ENCODE data around the gene WNT2B.

The WNT2B gene

GRCh38 chr1:112516141-112516540 is 7.4 kb downstream of the WNT2B start:
- H3K36me3 ChIP-seq (ENCODE audit: low read depth): no peaks in the 10 kb centered on the region
- H3K9me3 ChIP-seq (ENCODE audit: severe bottlenecking): no peaks in the 10 kb centered on the region
- no peaks in the 10 kb centered on the region for H3K27me3 ChIP-seq (ENCODE audit: insufficient read depth, poor library complexity, severe bottlenecking)
- H3K4me3 ChIP-seq (ENCODE audit: severe bottlenecking): no peak overlapping the region
- ATAC-seq (ENCODE audit: low read depth): no peak
- H3K27ac ChIP-seq (ENCODE audit: poor library complexity, severe bottlenecking): no peak overlapping the region
- DNase-seq (ENCODE audit: low spot score): no peak
- H3K4me1 ChIP-seq (ENCODE audit: insufficient read depth, poor library complexity, severe bottlenecking): peaks cover 7% of the 10 kb centered on the region
- TF ChIP-seq CTCF (IDR thresholded peaks at IDR 0.05; ENCODE audit: poor library complexity, severe bottlenecking): no peak

- H3K27ac ChIP-seq (ENCODE audit: poor library complexity, severe bottlenecking): no peak overlapping the region
- no peak overlapping the region for H3K4me3 ChIP-seq (ENCODE audit: severe bottlenecking)
- no peaks in the 10 kb centered on the region for H3K27me3 ChIP-seq (ENCODE audit: insufficient read depth, poor library complexity, severe bottlenecking)
- ATAC-seq (ENCODE audit: low read depth) (peak; percentile 89), DNase-seq (ENCODE audit: low spot score) (no peak)
- no peaks in the 10 kb centered on the region for H3K36me3 ChIP-seq (ENCODE audit: low read depth)
- no peak for TF ChIP-seq CTCF (IDR thresholded peaks at IDR 0.05; ENCODE audit: poor library complexity, severe bottlenecking)
- H3K4me1 ChIP-seq (ENCODE audit: insufficient read depth, poor library complexity, severe bottlenecking): peaks cover 9% of the 10 kb centered on the region
- H3K9me3 ChIP-seq (ENCODE audit: severe bottlenecking): no peaks in the 10 kb centered on the region
These were observed 8.5 kb downstream of the WNT2B start for GRCh38 chr1:112517231-112517630.

- H3K9me3 ChIP-seq (ENCODE audit: severe bottlenecking): no peaks in the 10 kb centered on the region
- DNase-seq (ENCODE audit: low spot score): no peak
- ATAC-seq (ENCODE audit: low read depth): no peak
- no peak for TF ChIP-seq CTCF (IDR thresholded peaks at IDR 0.05; ENCODE audit: poor library complexity, severe bottlenecking)
- peaks cover 13% of the 10 kb centered on the region for H3K4me1 ChIP-seq (ENCODE audit: insufficient read depth, poor library complexity, severe bottlenecking)
- no peaks in the 10 kb centered on the region for H3K27me3 ChIP-seq (ENCODE audit: insufficient read depth, poor library complexity, severe bottlenecking)
- H3K4me3 ChIP-seq (ENCODE audit: severe bottlenecking): no peak overlapping the region
- no peaks in the 10 kb centered on the region for H3K36me3 ChIP-seq (ENCODE audit: low read depth)
- no peak overlapping the region for H3K27ac ChIP-seq (ENCODE audit: poor library complexity, severe bottlenecking)
These were observed 8.9 kb downstream of the WNT2B start for GRCh38 chr1:112517646-112518045.

GRCh38 chr1:112518186-112518585 is 9.4 kb downstream of the WNT2B start:
- ATAC-seq (ENCODE audit: low read depth): no peak
- Histone ChIP-seq H3K9me3 (ENCODE audit: severe bottlenecking) (no peaks in the 10 kb centered on the region), H3K4me3 (ENCODE audit: severe bottlenecking) (no peak overlapping the region), H3K27me3 (ENCODE audit: insufficient read depth, poor library complexity, severe bottlenecking) (no peaks in the 10 kb centered on the region), H3K4me1 (ENCODE audit: insufficient read depth, poor library complexity, severe bottlenecking) (peaks cover 18% of the 10 kb centered on the region), H3K36me3 (ENCODE audit: low read depth) (no peaks in the 10 kb centered on the region), H3K27ac (ENCODE audit: poor library complexity, severe bottlenecking) (no peak overlapping the region)
- no peak for DNase-seq (ENCODE audit: low spot score)
- no peak for TF ChIP-seq CTCF (IDR thresholded peaks at IDR 0.05; ENCODE audit: poor library complexity, severe bottlenecking)

GRCh38 chr1:112520166-112520565 is 11.4 kb downstream of the WNT2B start:
- H3K4me3 ChIP-seq (ENCODE audit: severe bottlenecking): no peak overlapping the region
- H3K4me1 ChIP-seq (ENCODE audit: insufficient read depth, poor library complexity, severe bottlenecking): peaks cover 18% of the 10 kb centered on the region
- no peak for TF ChIP-seq CTCF (IDR thresholded peaks at IDR 0.05; ENCODE audit: poor library complexity, severe bottlenecking)
- ATAC-seq (ENCODE audit: low read depth): no peak
- H3K36me3 ChIP-seq (ENCODE audit: low read depth): no peaks in the 10 kb centered on the region
- no peaks in the 10 kb centered on the region for H3K27me3 ChIP-seq (ENCODE audit: insufficient read depth, poor library complexity, severe bottlenecking)
- H3K9me3 ChIP-seq (ENCODE audit: severe bottlenecking): no peaks in the 10 kb centered on the region
- no peak for DNase-seq (ENCODE audit: low spot score)
- no peak overlapping the region for H3K27ac ChIP-seq (ENCODE audit: poor library complexity, severe bottlenecking)
